Activated CD4-positive, alpha-beta T cell treated with anti-CD3 and anti-CD28 coated beads for 4 hours (primary cell): Measurements from ENCODE around the gene FSIP1.
A peak's percentile ranks its signal among the peaks of the same experiment; 100 is the strongest.

Experiments used
- DNase-seq, 2 donors: peaks; one replicate each; pipeline ENCODE4 v3.0.0-alpha.2; 2020

FSIP1 gene

DNA sequence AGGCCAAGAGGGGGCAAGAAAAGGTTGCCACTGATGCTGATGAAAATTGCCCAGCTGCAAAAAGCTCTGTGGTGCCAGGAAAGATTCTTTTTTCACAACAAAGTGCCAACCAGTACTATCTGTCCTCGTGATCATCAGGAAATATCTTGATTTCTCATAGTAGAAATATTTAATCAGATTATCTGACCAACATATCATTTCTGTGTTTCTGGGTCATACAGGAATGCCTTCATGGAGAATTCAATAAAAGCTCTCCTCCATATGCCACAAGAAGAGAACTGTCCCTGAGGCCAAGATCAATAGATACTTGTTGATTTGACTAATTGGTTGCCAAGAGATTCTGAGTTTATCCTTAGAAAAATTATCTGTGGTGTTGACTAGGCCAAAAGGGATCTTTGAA, 63.5 kb downstream of the FSIP1 start:
- DNase-seq = no peak

DNA sequence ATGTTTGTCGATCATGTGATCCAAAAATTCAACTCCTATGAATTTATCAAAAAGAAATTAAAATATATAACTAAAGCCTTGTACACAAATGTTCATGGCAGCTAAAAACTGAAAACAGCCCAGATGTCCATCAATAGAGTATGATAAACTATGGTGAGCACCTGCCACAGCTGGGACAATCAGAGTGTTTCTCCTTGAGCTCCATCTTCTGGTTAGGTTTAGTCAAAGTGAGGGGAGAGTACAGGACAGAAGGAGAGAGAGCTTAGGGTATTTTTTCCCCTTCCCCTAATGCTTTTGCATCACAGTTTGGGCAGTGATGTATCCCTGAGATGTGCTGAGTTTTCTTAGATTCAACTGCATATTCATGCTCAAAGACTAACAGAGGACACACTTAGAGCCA, 65.5 kb downstream of the FSIP1 start:
- no peak for DNase-seq

DNA sequence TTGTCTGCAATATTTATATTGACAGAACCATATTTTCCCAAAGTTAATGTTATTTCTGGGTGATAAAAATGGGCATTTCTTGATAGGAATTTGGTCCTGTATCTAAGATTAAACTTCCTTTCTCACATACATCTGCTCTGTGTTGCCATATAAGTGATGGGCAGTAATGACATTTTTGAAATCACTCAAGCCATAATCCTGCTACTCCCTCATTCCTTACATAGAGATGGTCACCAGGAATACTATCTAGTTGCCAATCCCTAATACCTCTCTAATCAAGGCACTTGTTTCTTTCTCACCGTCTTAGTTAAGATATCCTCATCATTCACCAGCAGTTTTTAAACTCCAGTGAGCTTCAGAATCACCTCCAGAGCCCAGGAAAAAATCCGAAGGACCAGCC, 68.4 kb downstream of the FSIP1 start:
- DNase-seq = no peak

DNA sequence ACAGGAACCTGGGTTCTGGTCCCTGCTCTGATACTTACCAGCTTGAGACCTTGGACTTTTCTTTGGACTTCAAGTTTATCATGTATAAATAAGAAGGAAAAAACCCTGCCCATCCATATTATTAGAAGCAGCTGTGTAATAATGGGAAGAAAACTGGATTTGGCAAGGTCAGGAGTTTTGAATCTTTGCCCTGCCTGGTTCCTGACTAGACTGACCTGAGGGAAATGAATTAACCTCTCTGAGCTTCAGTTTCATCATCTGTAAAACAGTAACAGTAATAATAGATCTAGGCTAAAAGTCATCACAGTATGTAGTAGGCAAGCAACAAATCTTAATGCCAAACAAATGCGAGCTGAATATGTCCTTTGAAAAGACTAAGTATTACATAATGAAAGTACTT, 68.8 kb downstream of the FSIP1 start:
- DNase-seq = no peak

DNA sequence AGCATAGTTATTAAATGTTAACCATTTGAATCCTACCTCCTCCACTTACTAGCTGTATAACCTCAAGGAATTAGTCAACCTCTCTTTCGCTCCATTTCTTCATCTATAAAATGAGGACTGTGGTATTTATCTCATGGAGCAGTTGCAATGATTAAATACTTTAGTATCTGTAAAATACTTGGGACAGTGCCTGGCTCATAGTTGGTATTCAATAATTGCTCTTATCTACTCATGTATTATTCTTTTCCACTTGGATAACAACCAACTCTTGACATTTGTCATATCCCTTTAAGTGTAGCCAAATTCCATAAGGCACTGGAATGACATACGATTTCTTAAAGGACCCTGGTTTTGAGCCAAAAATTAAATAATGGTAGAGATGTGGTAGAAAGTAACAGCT, 72.0 kb downstream of the FSIP1 start:
- DNase-seq = no peak

DNA sequence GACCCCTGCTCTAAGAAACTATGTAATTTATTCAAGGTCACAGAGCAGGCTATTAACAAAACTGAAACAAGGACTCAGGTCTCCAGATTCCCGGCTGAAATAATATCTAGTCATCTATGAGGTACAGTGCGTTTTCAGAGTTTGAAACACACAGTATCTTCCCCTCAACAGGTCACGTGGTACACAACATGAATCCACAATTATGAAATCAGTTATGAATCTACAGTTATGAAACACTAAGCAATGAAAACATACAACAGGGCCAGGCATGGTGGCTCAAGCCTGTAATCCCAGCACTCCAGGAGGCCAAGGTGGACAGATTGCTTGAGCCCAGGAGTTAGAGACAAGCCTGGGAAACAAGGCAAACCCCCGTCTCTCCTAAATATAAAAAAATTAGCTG, 72.7 kb downstream of the FSIP1 start:
- DNase-seq = no peak

DNA sequence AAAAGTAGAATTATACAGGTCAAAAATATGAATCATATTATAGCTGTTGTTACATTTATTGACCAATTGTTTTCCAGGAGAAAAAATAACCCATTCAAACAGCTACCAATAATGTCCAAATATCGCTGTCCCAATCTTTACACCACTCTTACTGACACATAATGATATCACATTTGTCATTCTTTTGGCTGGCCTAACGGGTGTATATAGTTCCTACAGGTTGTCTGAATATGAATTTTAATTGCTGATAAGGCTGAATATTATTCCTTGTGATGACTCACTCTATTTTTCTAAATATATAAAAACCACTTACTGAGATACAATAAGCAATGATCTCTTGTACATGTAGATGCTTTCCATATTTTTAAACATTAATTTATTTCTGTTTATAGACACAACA, 76.4 kb downstream of the FSIP1 start:
- no peak for DNase-seq

DNA sequence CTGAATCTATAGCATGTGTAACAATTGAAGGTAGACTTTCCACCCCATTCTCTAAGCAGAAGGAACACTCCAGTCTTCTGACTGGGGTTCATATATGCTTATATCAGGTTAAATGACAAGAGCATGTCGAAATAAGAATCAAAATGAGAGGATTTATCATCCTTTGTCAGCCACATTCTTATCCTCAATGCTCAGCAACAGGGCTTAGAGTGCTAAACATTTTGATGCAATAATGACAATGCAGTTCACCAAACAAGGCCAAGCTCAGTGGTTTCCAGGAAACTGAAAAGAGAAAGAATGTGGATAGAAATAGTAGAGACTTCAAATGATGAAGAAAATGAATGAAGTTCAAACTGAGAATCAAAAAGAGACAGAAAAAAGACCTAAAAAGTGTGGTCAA, 78.0 kb downstream of the FSIP1 start:
- no peak for DNase-seq

DNA sequence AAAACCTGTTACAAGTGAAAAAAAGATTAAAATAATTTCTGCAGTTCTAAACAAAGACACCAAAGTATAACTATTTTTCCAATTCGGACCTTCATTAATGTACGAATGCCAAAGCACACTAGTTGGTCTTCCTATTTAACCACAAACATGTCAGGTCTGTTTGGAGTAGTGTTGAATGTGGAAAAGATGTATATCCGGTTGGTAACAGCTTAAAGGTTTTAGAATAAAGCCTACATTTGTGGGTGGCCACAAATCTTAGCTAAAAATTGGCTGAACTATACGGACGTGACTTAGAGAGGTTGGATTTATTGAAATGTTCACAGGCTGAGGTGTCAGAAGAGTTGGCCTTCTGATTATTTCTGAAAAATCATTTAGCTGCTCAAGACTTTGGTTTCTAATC, 78.4 kb downstream of the FSIP1 start:
- no peak for DNase-seq

DNA sequence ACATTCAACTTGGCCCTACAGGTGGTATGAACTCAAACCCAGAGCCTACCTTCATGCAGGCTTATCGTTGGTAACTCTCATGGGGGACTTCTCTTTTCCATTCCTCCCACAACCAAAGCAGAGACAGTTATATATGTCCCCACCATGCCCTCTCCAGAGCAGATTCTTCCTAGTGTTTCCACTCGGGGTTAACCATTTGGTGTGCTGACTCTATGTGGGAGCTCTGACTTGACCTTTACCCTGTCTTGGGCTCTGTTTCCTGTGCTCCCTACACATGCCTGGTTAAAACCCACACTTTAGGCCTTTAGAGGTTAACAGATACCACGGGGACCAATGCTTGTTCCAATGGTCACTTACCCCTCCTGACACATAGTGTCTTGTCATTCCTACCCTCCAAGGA, 80.7 kb downstream of the FSIP1 start:
- no peak for DNase-seq

DNA sequence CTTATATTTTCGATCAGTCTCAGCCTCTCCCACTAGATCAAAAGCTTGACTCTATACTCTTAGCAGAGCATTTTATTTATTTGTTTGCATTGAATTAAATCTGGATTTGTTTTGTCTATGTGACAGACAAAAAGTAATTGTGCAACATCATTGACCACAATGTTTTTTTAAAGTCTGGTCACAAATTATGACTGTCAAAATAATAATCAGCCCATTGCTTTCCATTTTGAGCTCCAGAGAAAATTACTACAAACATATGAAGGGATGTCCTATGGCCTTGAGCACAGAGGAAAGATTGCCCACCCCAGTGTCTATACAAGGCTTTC, 82.3 kb downstream of the FSIP1 start:
- DNase-seq = no peak

DNA sequence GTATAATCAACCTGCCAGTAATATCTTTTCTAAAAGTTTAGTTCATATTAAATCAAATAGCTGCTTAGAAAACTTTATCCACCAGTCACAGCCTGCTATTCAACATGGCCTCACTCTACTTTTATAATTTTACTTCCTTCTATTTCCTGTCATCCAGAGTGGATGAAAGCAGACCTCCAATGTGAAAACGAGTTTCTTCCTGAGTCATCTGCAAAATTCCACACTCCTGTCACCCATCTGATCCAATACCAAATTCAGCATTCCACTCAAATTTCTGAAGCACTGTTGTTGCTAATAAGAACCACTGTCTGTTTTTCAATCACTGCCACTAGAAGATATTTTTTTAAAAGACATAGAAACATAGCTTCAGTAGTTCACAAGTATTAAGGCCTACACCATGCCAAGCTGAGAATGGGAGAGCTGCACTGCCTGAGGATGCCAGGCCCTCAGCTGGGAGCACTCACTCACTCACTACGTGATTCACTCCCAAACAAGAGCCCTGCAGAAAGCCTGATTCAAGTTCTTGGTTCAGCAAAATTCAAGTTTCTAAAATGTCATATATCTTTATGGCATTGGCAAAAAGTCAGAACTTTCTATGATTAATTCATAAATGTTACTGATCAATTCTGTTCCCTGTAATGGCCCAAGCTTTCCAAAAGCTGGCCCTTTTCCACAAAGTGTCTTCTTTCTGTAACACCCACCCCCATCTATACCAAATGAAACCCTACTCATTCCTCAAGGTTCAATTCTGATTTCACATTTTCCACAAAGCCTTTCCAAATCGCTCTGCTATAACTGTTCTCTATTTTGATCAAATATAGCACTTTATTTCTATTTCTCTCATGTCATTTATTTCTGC, 82.9 kb downstream of the FSIP1 start:
- DNase-seq = no peak

DNA sequence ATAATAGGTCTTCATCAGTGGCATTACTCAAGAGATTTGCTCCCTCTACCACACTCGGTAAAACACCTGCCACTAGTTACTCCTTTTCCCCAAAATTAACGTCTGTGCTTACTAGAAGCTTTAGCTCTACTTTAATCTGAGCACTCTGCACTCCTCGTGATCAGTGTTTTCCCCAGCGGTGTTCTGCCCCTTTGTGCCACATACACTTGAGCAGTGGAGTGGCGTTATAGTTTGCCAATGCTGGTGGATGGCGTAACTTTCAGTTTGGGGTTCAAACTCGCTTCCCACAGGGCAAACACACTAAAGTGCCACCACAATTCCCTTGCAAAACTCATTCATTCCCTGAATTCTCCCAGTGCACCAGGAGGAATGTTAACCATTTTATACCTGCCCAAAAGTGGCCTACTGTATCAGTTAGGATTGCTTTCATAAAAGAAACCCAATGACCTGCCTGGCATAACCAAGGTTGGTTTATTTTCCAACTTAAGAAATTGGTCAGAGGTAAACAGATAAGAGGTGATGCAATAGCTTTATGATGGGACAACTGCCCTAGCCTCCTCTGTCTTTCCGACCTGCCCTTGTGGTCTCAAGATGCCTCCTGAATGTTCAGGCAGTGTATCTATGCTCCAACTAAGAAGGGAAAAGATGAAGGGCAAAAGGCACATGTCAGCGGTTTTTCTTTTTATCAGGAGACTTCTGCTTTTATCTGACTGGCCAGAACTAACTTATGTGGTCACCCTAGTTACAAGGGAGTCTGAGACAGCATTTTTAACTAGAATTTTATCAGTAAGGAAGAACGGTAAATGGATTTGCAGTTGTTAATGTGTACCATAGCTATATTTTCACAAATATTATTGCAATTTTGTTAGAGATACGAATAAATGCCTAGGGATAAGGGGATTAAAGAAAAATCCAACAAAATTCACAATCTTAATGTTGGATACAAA, 83.9 kb downstream of the FSIP1 start:
- DNase-seq = no peak

DNA sequence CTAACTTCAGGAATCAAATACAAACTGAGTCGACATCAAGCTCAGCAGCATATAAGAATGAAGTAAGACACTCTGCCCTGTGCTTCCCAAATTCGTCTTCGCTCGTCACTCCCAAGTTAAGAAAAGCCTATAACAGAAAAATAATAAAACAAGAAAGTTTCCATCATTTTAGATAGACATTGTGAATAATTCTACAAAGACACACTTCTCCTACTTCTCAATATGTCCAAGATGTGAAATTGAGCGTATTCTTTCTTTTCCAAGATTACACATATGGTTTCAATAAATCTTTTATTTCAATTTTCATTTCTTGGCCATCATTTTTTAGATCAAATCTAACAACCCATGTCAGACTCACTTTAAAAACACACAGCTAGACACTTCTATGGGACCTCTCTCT, 85.1 kb downstream of the FSIP1 start:
- DNase-seq = no peak

DNA sequence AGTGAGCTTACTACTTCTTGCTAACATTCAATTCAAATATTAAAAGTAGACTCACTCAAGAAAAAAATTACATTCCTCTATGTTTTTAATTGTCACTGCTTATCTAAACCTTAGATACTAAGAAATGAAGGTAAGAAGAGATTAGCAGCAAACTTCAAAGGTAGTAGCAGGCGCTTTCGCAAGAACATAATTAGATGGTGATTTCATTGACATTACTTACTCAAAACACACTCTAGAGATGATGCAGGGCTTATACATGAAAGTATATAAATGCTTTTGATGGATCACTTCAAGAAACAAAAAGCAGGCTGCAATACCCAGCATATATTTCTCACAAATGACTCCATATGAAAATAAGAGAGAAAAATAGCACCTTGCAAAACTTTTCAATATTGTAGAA, 86.8 kb downstream of the FSIP1 start:
- DNase-seq = no peak

DNA sequence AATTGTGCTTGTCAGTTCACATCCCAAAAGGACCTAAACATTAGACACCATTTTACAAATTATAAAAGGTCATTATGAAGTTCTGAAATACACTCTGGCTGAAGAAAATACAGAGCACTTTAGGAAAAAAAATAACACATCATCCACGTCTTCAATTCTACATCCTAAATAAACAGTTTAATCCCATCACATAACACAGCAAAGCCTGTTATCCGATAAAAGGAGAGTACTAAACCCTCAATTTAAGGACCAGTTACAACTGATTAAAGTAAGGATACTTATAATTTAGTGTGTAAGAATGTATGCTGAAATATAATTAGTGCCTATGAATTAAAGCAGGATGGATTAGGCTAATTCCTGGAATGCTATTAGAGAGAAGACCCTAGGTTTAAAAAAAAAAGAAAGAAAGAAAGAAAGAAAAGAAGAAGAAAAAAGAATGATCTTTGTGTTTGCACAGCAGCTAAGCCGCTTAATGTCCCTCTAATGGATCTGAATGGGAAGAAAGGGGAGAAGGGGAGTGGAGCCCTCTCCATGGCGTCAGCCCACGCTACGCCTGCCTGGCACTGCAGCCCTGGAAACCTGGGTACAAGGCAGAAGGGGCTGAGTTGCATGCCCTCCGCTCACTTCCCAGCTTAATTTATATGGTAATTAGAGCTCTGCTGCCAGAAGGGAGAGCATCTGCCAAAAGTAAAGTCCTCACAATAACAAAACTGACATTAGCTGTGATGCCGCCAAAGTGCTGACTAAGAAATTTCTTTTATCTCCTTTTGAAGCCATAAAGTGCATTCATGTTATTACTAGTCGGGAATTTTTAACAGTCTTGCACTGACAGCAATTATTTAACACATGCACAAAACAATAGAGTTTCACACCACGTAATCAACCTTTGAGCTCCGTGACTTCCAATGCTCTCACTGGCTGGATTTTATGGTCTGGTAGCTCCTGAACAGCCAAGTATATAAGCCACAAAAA, 90.0 kb downstream of the FSIP1 start:
- no peak for DNase-seq

DNA sequence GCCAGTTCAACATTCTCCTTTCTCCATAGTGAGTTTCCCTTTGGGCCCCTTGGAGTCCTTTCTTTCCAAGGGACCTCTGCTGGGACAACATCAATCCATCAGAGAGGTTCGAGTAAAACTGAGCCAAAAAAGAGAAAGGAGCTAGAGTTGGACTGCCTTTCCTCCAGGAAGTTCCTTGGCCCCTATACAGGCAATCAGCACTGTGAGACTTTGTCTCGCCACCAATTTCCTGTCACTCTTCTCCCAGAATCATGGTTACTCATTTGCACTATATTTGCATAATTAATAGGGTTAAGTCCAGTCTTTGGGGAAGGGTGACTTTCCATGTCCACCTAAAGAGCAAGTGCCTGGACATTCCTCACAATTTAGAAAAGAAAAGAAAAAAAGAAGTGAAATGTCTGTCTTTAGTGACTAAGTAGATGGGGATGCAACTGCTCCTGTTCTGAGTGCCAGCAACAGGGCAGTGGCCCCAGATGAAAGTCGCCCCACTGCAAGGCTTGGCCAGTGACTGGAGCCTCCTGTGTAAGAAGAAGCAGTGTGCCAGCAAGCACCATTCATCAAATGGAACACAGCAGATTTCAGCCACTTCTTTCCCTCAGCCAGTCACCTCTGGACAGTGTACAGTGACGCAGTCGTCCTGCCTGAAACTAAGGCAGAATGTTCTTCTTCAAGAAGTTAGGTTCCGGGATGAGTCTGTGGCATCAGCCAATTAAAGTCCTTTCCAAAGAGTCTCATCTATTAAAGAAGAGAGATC, 91.6 kb downstream of the FSIP1 start:
- no peak for DNase-seq

DNA sequence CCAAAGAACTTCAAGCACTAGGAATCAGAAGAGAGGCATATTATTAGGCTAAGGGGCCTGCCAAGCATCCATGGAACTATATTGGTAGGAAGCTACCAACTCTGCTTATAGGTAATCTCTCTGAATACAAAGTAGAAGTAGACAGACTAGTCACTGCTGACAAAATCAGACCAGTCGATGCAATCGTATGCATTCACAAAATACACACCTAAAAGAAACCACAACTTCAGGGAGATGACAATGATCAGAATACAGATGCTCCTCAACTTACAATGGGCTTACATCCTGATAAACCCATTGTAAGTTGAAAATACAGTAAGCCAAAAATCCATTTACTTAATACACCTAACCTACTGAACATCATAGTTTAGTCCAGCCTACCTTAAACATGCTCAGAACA, 94.7 kb downstream of the FSIP1 start:
- no peak for DNase-seq

DNA sequence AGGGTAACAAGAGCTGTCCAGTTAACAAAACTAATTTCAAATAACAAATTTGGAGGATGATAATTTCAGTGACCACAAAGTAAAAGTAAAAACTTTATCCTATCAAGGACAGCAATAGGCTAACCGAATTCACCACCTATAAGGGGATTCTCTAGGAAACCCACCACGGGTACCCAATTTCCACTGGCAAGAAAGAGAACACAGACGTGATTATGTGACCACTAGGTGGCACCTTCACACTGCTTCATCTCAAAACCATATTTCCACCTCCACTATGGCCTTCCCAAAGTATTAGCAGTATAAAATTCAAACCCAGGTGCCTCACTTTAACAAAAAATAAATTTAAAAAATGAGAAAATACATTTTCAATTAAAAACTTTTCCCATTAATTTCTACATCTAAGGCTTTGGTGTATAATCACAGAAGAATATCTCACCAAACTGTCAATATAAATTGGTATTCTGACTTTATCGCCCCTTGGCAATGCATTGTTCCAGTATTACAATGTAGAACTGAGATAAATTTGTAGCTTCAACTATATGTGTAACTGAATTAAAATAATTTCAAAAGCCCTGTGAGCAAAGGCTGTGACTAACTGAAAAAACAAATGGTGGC, 96.5 kb downstream of the FSIP1 start:
- DNase-seq = peak; percentile 13 to 33

DNA sequence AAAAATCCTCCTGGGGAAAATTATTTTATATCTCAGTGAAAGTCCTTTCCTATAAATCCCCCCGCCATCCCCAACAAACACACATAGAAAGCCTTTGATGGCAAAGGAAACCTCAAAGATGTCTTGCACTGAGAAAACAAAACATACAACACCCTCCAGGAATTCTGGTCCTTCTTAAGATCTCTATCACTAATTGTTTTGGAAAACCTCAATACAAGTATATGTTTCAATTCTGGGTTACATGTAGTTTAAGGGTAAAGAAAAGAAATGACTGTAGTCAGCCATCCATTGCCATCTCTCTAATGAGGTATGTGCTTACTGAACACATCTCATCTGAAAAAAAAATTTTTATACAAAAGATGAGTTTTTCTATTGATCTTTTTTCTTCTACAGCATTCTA, 97.3 kb downstream of the FSIP1 start:
- no peak for DNase-seq

DNA sequence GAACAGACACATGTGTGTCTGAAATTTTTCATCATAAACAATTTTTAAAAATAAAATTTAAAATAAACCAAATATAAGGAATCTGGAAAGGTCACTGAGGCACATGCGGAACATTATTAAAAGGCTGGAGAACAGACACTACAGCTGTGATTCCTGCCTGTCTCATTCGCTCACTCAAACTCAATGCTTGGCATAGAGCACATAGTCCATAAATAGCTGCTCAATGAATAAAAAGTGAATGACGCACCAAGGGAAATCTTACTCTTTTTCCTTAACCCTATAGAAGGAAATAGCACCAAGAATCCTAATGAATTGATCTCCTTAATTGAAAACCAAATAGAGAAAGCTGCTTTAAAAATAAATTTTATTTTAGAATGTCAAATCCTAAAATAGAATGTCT, 98.4 kb downstream of the FSIP1 start:
- no peak for DNase-seq

DNA sequence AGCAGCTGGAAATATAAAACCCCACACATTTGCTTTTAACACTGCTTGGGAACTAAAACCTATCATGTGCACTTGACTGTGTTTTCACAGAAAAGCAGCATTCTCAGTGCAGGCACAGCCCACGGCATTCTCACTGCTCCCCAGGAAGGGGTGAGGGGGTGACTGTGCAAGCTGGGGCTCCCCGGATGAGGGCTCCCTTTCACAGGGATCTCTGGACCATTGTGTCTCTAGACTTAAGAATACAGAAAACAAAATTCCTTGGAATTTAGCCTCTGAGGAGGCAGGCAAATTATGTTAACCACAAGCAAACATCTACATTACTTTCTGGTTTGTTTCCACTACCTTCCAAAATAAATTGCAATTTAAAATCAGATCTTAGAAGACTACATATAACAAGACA, 100.3 kb downstream of the FSIP1 start:
- DNase-seq = no peak
